Keratinocyte (primary cell): ENCODE measurements around the gene TH. TPM values are rescaled to one million over a fixed set of nuclear protein-coding genes. Genes with fewer than 3 reads are reported as not detected.

Source experiments
- DNase-seq: peaks from one replicate; pipeline ENCODE4 v3.0.0-alpha.2; 2011; ENCODE audit warnings: low read depth, missing footprints, low spot score
- FAIRE-seq: peaks from 2 replicates; lab custom pipeline; 2011; peaks lifted over from hg19 to GRCh38; lab: Jason Lieb, UNC
- H2AFZ ChIP-seq: 2 replicates; pipeline ENCODE4 v1.6.0; 2012; ENCODE audit warnings: low read length, control low read depth, inconsistent platforms; ENCODE audit not compliant: control insufficient read depth
- H3K27ac ChIP-seq: 2 replicates; pipeline ENCODE4 v1.5.1; 2011; ENCODE audit warnings: low read length; ENCODE audit not compliant: control insufficient read depth, insufficient read depth
- H3K27me3 ChIP-seq: 3 replicates; pipeline ENCODE4 v1.6.0; 2011; ENCODE audit warnings: low read length; ENCODE audit not compliant: control insufficient read depth, insufficient read depth; ENCODE audit errors: extremely low read depth
- H3K36me3 ChIP-seq, 2 experiments: 2 replicates in 1 of 2; 3 replicates in 1 of 2; pipeline ENCODE4 v1.5.1; 2011; ENCODE audit warnings: low read length in 2 of 2, mild to moderate bottlenecking in 1 of 2; ENCODE audit not compliant: control insufficient read depth in 2 of 2, insufficient read depth in 2 of 2; ENCODE audit errors: extremely low read depth in 1 of 2
- H3K4me1 ChIP-seq: 3 replicates; pipeline ENCODE4 v1.5.1; 2011; ENCODE audit warnings: low read length; ENCODE audit not compliant: control insufficient read depth, insufficient read depth; ENCODE audit errors: extremely low read depth
- H3K4me2 ChIP-seq: 3 replicates; pipeline ENCODE4 v1.6.0; 2011; ENCODE audit warnings: low read depth, low read length; ENCODE audit not compliant: control insufficient read depth, insufficient read depth; ENCODE audit errors: extremely low read depth
- H3K4me3 ChIP-seq, 3 experiments: fragments of 200-600 bp in 1 of 3; sonication (generic) in 1 of 3; 2 replicates in 2 of 3; 3 replicates in 1 of 3; pipeline ENCODE4 v1.5.1; 2011 to 2016; ENCODE audit warnings: low read length in 3 of 3, mild to moderate bottlenecking in 3 of 3, control low read depth in 2 of 3, inconsistent platforms in 1 of 3, low read depth in 1 of 3, mixed read lengths in 1 of 3, mixed run types in 1 of 3, moderate library complexity in 1 of 3; ENCODE audit not compliant: control insufficient read depth in 2 of 3, insufficient read depth in 2 of 3; ENCODE audit errors: extremely low read depth in 1 of 3
- H3K79me2 ChIP-seq: 2 replicates; pipeline ENCODE4 v1.6.0; 2012; ENCODE audit warnings: low read length; ENCODE audit not compliant: control insufficient read depth, insufficient read depth
- H3K9ac ChIP-seq: 3 replicates; pipeline ENCODE4 v1.6.0; 2011; ENCODE audit warnings: low read length; ENCODE audit not compliant: control insufficient read depth, insufficient read depth; ENCODE audit errors: extremely low read depth
- H3K9me1 ChIP-seq: 3 replicates; pipeline ENCODE4 v1.6.0; 2011; ENCODE audit warnings: low read length; ENCODE audit not compliant: control insufficient read depth, insufficient read depth; ENCODE audit errors: extremely low read depth
- H3K9me3 ChIP-seq: 2 replicates; pipeline ENCODE4 v1.5.1; 2012; ENCODE audit warnings: low read depth, low read length; ENCODE audit not compliant: control insufficient read depth
- H4K20me1 ChIP-seq: 3 replicates; pipeline ENCODE4 v1.6.0; 2011; ENCODE audit warnings: low read length; ENCODE audit not compliant: control insufficient read depth, insufficient read depth; ENCODE audit errors: extremely low read depth
- CTCF ChIP-seq, 3 experiments: IDR thresholded peaks in 1 of 3; conservative IDR thresholded peaks in 1 of 3; optimal IDR thresholded peaks in 1 of 3; 2 replicates in 2 of 3; 3 replicates in 1 of 3; pipeline versions ENCODE3 to v1.5.1; 2011; ENCODE audit warnings: low read length in 3 of 3, mild to moderate bottlenecking in 3 of 3, moderate library complexity in 2 of 3, control low read depth in 1 of 3, inconsistent platforms in 1 of 3; ENCODE audit not compliant: insufficient read depth in 2 of 3; ENCODE audit errors: extremely low read depth in 1 of 3
- EZH2 ChIP-seq: IDR thresholded peaks from one replicate; pipeline ENCODE4 v1.6.1; 2012; ENCODE audit warnings: inconsistent platforms, mild to moderate bottlenecking, low read length, moderate library complexity
- dilution Hi-C: fragments of 300-500 bp; cut with MboI; formaldehyde crosslinking; loops from one replicate; pipeline ENCODE4 v1.7.0; 2020; ENCODE audit warnings: low sequenced_read_pairs; ENCODE audit not compliant: extremely low pct_ligation_motif_present
- polyA plus RNA-seq, 5 experiments: library from polyadenylated mRNA; depleted of rRNA in 3 of 5; stranded (reverse) in 3 of 5; stranded (forward) in 1 of 5; unstranded in 1 of 5; fragments of >200 nt; gene quantifications; 1 replicate in 1 of 5; 2 replicates in 3 of 5; 3 replicates in 1 of 5; pipeline versions ENCODE4 v1.2.1 to v1.2.3, GENCODE V29; 2011 to 2012; ENCODE audit warnings: missing spikeins in 2 of 5, low read depth in 1 of 5, low replicate concordance in 1 of 5

Gene TH
- polyA plus RNA-seq, 1 donor (not counting 4 experiments of a cell fraction or from before 2014, with no cell fraction given) = 0.50 TPM

GRCh38 chr11:2204361-2205213 is 33.0 kb upstream of the TH start:
- TF ChIP-seq CTCF (optimal IDR thresholded peaks at IDR 0.05 in 1 of 3, IDR thresholded peaks at IDR 0.05 in 1 of 3, conservative IDR thresholded peaks at IDR 0.05 in 1 of 3; ENCODE audit: extremely low read depth in 1 of 3, insufficient read depth in 2 of 3, low read length in 3 of 3) (no peak), EZH2 (no peak)
- no peaks in the 10 kb centered on the region for H3K9me3 ChIP-seq
- DNase-seq (no peak), FAIRE-seq (no peak)
- no peak overlapping the region for H2AFZ ChIP-seq
- no peaks in the 10 kb centered on the region for H4K20me1 ChIP-seq
- H3K9ac ChIP-seq = no peak overlapping the region
- H3K4me2 ChIP-seq = no peak overlapping the region
- no peak overlapping the region for H3K27ac ChIP-seq
- no peaks in the 10 kb centered on the region for H3K79me2 ChIP-seq
- H3K4me3 ChIP-seq = no peak overlapping the region
- dilution Hi-C loops = no loop called here
- H3K4me1 ChIP-seq = peaks cover 20% of the 10 kb centered on the region
- no peaks in the 10 kb centered on the region for H3K36me3 ChIP-seq
- H3K9me1 ChIP-seq = no peaks in the 10 kb centered on the region
- peaks cover 12% of the 10 kb centered on the region for H3K27me3 ChIP-seq

- DNase-seq (no peak), FAIRE-seq (no peak)
- peaks cover 20% of the 10 kb centered on the region for H3K4me1 ChIP-seq
- TF ChIP-seq CTCF (optimal IDR thresholded peaks at IDR 0.05 in 1 of 3, IDR thresholded peaks at IDR 0.05 in 1 of 3, conservative IDR thresholded peaks at IDR 0.05 in 1 of 3; ENCODE audit: extremely low read depth in 1 of 3, insufficient read depth in 2 of 3, low read length in 3 of 3) (no peak), EZH2 (no peak)
- dilution Hi-C loops = no loop called here
- H3K4me2 ChIP-seq = no peak overlapping the region
- no peaks in the 10 kb centered on the region for H4K20me1 ChIP-seq
- no peak overlapping the region for H2AFZ ChIP-seq
- H3K27ac ChIP-seq = no peak overlapping the region
- H3K36me3 ChIP-seq = no peaks in the 10 kb centered on the region
- no peak overlapping the region for H3K4me3 ChIP-seq
- peaks cover 3% of the 10 kb centered on the region for H3K27me3 ChIP-seq
- H3K9me1 ChIP-seq = no peaks in the 10 kb centered on the region
- H3K79me2 ChIP-seq = no peaks in the 10 kb centered on the region
- no peaks in the 10 kb centered on the region for H3K9me3 ChIP-seq
- no peak overlapping the region for H3K9ac ChIP-seq
Observed at GRCh38 chr11:2203440-2204259, 32.0 kb upstream of the TH start.
